Loucy (cell line): ENCODE results near the gene CNKSR3.

Experiments used
- CTCF ChIP-seq: fragments of 200-600 bp; sonication (generic); conservative IDR thresholded peaks from 2 replicates; pipeline ENCODE4 v1.5.1; 2014; ENCODE audit warnings: mild to moderate bottlenecking, antibody characterized with exemption, low read length
- EZH2phosphoT487 ChIP-seq: fragments of 200-600 bp; IDR thresholded peaks from 2 replicates; pipeline ENCODE4 v1.6.1; 2018; ENCODE audit warnings: antibody characterized with exemption, mild to moderate bottlenecking, moderate library complexity, borderline replicate concordance

GRCh38 chr6:154539593-154540269 lies 29.2 kb upstream of the CNKSR3 start:
- TF ChIP-seq CTCF, result no peak
- no peak for TF ChIP-seq EZH2phosphoT487
